Esophagus squamous epithelium (tissue), 4 donors: ENCODE measurements around the gene KRT13.

Source experiments
- POLR2A ChIP-seq, 4 donors: fragments of 450-650 bp; IDR thresholded peaks; one replicate each; pipeline ENCODE4 v1.6.1; 2017; ENCODE audit warnings: antibody characterized with exemption in 4 of 4, mild to moderate bottlenecking in 4 of 4, moderate library complexity in 3 of 4
- TF ChIP-seq, protein P1 (sequence below), 6 experiments: fragments of 450-650 bp in 4 of 6; fragments of 200-600 bp in 2 of 6; sonication (generic) in 2 of 6; IDR thresholded peaks; one replicate each; pipeline ENCODE4 v1.5.1; 2016 to 2019; ENCODE audit warnings: antibody characterized with exemption in 6 of 6, mild to moderate bottlenecking in 4 of 6, moderate library complexity in 4 of 6

GRCh38 chr17:41552455-41552854 is 47.0 kb upstream of the KRT13 start:
- TF ChIP-seq, protein P1, sequence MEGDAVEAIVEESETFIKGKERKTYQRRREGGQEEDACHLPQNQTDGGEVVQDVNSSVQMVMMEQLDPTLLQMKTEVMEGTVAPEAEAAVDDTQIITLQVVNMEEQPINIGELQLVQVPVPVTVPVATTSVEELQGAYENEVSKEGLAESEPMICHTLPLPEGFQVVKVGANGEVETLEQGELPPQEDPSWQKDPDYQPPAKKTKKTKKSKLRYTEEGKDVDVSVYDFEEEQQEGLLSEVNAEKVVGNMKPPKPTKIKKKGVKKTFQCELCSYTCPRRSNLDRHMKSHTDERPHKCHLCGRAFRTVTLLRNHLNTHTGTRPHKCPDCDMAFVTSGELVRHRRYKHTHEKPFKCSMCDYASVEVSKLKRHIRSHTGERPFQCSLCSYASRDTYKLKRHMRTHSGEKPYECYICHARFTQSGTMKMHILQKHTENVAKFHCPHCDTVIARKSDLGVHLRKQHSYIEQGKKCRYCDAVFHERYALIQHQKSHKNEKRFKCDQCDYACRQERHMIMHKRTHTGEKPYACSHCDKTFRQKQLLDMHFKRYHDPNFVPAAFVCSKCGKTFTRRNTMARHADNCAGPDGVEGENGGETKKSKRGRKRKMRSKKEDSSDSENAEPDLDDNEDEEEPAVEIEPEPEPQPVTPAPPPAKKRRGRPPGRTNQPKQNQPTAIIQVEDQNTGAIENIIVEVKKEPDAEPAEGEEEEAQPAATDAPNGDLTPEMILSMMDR (IDR thresholded peaks at IDR 0.05), result no peak
- TF ChIP-seq POLR2A (IDR thresholded peaks at IDR 0.05), result no peak
